Activated B cell treated with CpG ODN at 0.5 μM for 24 hours (primary cell): ENCODE results near the gene LRRC47. TPM values are rescaled to one million over a fixed set of nuclear protein-coding genes. Genes with fewer than 3 reads are reported as not detected.

Experiments used
- ATAC-seq: fragments of 200-7000 bp; cut with Tn5 transposase; one replicate; pipeline ENCODE4 v1.10.0; 2021; ENCODE audit warnings: low read depth, mild to moderate bottlenecking, moderate library complexity
- CTCF ChIA-PET: fragments of 350-600 bp; sonication (Branson Sonifier 250); formaldehyde crosslinking; loops from one replicate; lab custom pipeline; 2021; ENCODE audit warnings: antibody characterized with exemption; lab: Charles Lee
- POLR2A ChIA-PET: fragments of 350-600 bp; sonication (Branson Sonifier 250); formaldehyde crosslinking; loops from one replicate; lab custom pipeline; 2021; ENCODE audit warnings: antibody characterized with exemption; lab: Charles Lee
- DNase-seq: peaks from one replicate; pipeline ENCODE4 v3.0.0; 2022
- H3K27ac Mint-ChIP-seq: one replicate; pipeline ENCODE4 v1.8.0; 2020; ENCODE audit warnings: mixed read lengths
- H3K27me3 Mint-ChIP-seq: one replicate; pipeline ENCODE4 v1.8.0; 2021; ENCODE audit warnings: mixed read lengths
- H3K36me3 Mint-ChIP-seq: one replicate; pipeline ENCODE4 v1.8.0; 2021; ENCODE audit warnings: low read depth, mixed read lengths
- H3K4me1 Mint-ChIP-seq: one replicate; pipeline ENCODE4 v1.8.0; 2021; ENCODE audit warnings: mixed read lengths
- H3K4me3 Mint-ChIP-seq: one replicate; pipeline ENCODE4 v1.8.0; 2020; ENCODE audit warnings: mild to moderate bottlenecking, mixed read lengths
- H3K9me3 Mint-ChIP-seq: one replicate; pipeline ENCODE4 v1.8.0; 2020; ENCODE audit warnings: mixed read lengths
- CTCF ChIP-seq: fragments of 200-600 bp; IDR thresholded peaks from one replicate; pipeline ENCODE4 v1.8.0; 2022; ENCODE audit warnings: antibody characterized with exemption, mild to moderate bottlenecking
- intact Hi-C: fragments of 100-400 bp; cut with micrococcal nuclease; formaldehyde crosslinking; loops from one replicate; pipeline ENCODE4 v1.15.1; 2024
- total RNA-seq: library from RNA; stranded (reverse); gene quantifications from 2 replicates; pipeline ENCODE4 v1.2.3, GENCODE V29; 2022

The LRRC47 gene
- total RNA-seq, 1 donor from 2014 or later = 43.3 TPM

GRCh38 chr1:3731583-3732433 is 64.5 kb downstream of the LRRC47 start:
- Mint-ChIP-seq H3K9me3 (no peaks in the 10 kb centered on the region), H3K4me3 (no peak overlapping the region), H3K4me1 (no peaks in the 10 kb centered on the region), H3K27me3 (peaks cover 3% of the 10 kb centered on the region), H3K36me3 (peaks cover 15% of the 10 kb centered on the region), H3K27ac (no peak overlapping the region)
- DNase-seq = no peak
- ATAC-seq = no peak
- ChIA-PET CTCF (no interaction called here), POLR2A (no interaction called here)
- TF ChIP-seq CTCF = no peak
- intact Hi-C loops = no loop called here

- DNase-seq (no peak), ATAC-seq (no peak)
- no peak overlapping the region for H3K27ac Mint-ChIP-seq
- H3K4me1 Mint-ChIP-seq = no peaks in the 10 kb centered on the region
- no peak for TF ChIP-seq CTCF
- ChIA-PET CTCF (no interaction called here), POLR2A (no interaction called here)
- intact Hi-C loops = no loop called here
- no peaks in the 10 kb centered on the region for H3K9me3 Mint-ChIP-seq
- peaks cover 4% of the 10 kb centered on the region for H3K36me3 Mint-ChIP-seq
- no peak overlapping the region for H3K4me3 Mint-ChIP-seq
- peaks cover 3% of the 10 kb centered on the region for H3K27me3 Mint-ChIP-seq
Observed at GRCh38 chr1:3730543-3731247, 65.6 kb downstream of the LRRC47 start.

- TF ChIP-seq CTCF = no peak
- Mint-ChIP-seq H3K4me3 (no peak overlapping the region), H3K27me3 (peaks cover 3% of the 10 kb centered on the region), H3K4me1 (no peaks in the 10 kb centered on the region), H3K9me3 (no peaks in the 10 kb centered on the region), H3K36me3 (no peaks in the 10 kb centered on the region), H3K27ac (no peak overlapping the region)
- ChIA-PET CTCF (no interaction called here), POLR2A (no interaction called here)
- intact Hi-C loops = no loop called here
- DNase-seq = no peak
- ATAC-seq = no peak
Observed at GRCh38 chr1:3729594-3730542, 66.4 kb downstream of the LRRC47 start.

Other genes with a start within 250 kb of the LRRC47 start
- 8.5 and 10.9 TPM in 2 replicates for gene MEGF6, start 185.0 kb downstream of the LRRC47 start, total RNA-seq
- gene TPRG1L, start 171.5 kb downstream of the LRRC47 start, total RNA-seq = 26.5 and 27.0 TPM in 2 replicates
- gene WRAP73, start 146.4 kb downstream of the LRRC47 start, total RNA-seq = 27.0 and 30.1 TPM in 2 replicates
- 2.1 and 2.6 TPM in 2 replicates for gene TP73, start 144.0 kb downstream of the LRRC47 start, total RNA-seq
- not detected in 2 replicates for gene CCDC27, start 44.0 kb downstream of the LRRC47 start, total RNA-seq
- gene SMIM1, start 23.7 kb downstream of the LRRC47 start, total RNA-seq = 2.8 and 3.8 TPM in 2 replicates
- 38.0 and 45.1 TPM in 2 replicates for gene CEP104, start 60.7 kb upstream of the LRRC47 start, total RNA-seq
- gene DFFB, start 61.0 kb upstream of the LRRC47 start, total RNA-seq = 9.3 and 10.5 TPM in 2 replicates
- 26.2 and 27.5 TPM in 2 replicates for gene C1orf174, start 103.8 kb upstream of the LRRC47 start, total RNA-seq